GM18507 (cell line): ENCODE data around the gene CCDC74B.
A peak's percentile ranks its signal among the peaks of the same experiment; 100 is the strongest.
"Not testable (repeated sequence)": the region's sequence is repeated elsewhere in the genome, so short reads cannot be mapped to it uniquely, and the experiment has no call there.

Source experiments
- DNase-seq: peaks from one replicate; pipeline ENCODE4 v3.0.0; 2011; ENCODE audit warnings: low read depth; ENCODE audit not compliant: insufficient read length; ENCODE audit errors: extremely low spot score
- FAIRE-seq: peaks from 2 replicates; lab custom pipeline; 2011; peaks lifted over from hg19 to GRCh38; lab: Jason Lieb, UNC

Gene CCDC74B

GRCh38 chr2:130145006-130145414, at the start of gene CCDC74B:
TSS of gene CCDC74B (minus strand) at chr2:130145112. CDS start at chr2:130144996, 116 bp downstream.
- DNase-seq, result not testable (repeated sequence)
- FAIRE-seq, result peak; percentile 82

DNA sequence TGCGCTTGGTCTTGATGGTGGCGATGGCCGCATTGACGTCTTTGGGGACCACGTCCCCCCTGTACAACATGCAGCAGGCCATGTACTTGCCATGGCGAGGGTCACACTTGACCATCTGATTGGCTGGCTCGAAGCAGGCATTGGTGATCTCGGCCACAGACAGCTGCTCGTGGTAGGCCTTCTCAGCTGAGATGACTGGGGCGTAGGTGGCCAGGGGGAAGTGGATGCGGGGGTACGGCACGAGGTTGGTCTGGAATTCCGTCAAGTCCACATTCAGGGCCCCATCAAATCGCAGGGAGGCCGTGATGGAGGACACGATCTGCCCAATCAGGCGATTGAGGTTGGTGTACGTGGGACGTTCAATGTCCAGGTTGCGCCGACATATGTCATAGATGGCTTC, 48.9 kb upstream of the CCDC74B start:
- DNase-seq, FAIRE-seq: not testable (repeated sequence)

GRCh38 chr2:130192451-130192850, 47.5 kb upstream of the CCDC74B start:
- FAIRE-seq, DNase-seq: not testable (repeated sequence)

DNA sequence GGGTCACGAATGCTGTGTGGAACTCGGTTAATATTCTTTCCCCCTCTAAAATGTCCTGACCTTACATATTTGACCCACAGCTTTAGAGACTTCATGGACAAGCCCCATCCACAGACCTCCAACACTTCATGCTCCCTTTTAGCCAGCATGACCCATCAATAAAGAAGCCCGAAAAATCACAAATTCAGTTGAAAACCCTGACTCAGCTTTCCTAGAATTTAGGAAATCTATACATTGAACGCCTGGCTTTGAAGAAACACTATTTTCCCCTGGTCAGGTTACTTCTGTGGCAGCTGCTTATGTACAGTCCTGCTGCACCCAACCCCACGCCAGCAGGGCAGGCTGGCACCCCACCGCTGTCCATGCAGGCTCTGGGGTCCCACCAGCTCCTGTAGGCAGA, 46.4 kb upstream of the CCDC74B start:
- not testable (repeated sequence) for FAIRE-seq

GRCh38 chr2:130190237-130190636, 45.3 kb upstream of the CCDC74B start:
- DNase-seq (no peak), FAIRE-seq (no peak)

More for the DNA sequence above, 46.4 kb upstream of the CCDC74B start:
- not testable (repeated sequence) for DNase-seq

DNA sequence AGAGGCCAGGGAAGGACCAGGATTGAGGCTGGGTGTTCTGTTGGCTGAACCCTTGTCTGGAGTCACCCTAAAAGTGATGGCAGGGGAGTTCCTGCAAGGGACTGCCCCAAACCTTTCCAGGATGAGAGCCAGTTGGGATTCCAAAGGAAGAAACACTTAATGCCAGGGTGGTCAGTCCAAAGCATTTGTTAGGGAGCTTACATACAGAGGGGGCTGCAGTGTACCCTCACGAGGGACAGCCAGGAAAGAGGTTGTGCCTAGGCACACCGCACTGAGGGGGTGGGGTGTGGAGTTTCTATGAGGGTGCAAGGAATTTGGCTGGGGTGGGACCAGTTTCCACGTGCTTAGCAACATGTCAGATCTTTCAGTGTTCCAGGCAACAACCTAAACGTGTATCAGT, 44.0 kb upstream of the CCDC74B start:
- FAIRE-seq, DNase-seq: not testable (repeated sequence)

GRCh38 chr2:130187859-130188792, 43.2 kb upstream of the CCDC74B start:
- DNase-seq, result not testable (repeated sequence)
- FAIRE-seq, result peak; percentile 26

- DNase-seq (no peak), FAIRE-seq (no peak)
Measured at GRCh38 chr2:130187268-130187667, 42.4 kb upstream of the CCDC74B start.

- DNase-seq (no peak), FAIRE-seq (no peak)
Measured at GRCh38 chr2:130186391-130186790, 41.5 kb upstream of the CCDC74B start.

- DNase-seq, result no peak
- FAIRE-seq, result no peak
Measured at GRCh38 chr2:130185896-130186295, 41.0 kb upstream of the CCDC74B start.

GRCh38 chr2:130185436-130185835, 40.5 kb upstream of the CCDC74B start:
- FAIRE-seq, result no peak
- no peak for DNase-seq

DNA sequence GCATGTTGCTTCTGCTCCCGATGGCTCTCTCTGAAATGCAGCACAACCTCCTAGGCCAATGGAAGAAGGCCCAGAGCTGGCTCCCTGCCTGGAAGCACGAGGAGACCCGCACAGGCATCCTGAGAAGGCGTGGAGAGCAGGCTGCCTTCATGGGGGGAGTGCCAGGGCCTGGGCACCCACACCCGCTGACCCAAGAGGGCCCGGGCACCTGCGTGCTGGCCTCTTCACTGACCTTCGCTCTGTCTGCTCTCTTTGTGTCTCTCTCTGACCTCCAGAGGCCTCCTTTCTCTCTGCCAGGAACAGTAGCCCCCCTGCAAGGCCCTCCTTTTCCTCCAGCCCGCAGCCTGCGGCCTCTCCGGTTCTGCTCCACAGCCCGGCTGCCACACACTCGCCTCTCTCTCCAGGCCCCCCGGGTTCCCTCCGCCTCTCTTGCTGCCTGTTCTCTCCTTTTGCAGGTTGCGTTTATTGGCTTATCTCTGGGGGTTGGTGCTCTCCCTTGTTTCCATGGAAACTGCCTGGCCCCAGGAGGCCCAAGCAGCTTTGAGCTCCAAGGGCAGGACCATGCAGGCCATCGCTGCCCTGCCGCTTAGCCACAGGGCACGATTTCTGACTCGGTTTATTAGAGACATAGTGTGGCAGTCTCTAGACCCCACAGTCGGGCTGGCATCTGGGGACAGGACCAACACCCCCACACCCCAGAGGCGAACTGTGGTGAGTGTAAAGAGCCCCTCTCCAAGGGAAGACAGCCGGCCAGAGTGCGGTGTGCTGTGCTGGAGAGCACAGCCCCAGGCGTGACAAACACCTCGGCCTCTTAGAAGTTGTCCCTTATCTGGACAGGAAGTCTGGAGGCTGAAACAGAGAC, 38.8 kb upstream of the CCDC74B start:
- no peak for FAIRE-seq
- DNase-seq, result no peak

DNA sequence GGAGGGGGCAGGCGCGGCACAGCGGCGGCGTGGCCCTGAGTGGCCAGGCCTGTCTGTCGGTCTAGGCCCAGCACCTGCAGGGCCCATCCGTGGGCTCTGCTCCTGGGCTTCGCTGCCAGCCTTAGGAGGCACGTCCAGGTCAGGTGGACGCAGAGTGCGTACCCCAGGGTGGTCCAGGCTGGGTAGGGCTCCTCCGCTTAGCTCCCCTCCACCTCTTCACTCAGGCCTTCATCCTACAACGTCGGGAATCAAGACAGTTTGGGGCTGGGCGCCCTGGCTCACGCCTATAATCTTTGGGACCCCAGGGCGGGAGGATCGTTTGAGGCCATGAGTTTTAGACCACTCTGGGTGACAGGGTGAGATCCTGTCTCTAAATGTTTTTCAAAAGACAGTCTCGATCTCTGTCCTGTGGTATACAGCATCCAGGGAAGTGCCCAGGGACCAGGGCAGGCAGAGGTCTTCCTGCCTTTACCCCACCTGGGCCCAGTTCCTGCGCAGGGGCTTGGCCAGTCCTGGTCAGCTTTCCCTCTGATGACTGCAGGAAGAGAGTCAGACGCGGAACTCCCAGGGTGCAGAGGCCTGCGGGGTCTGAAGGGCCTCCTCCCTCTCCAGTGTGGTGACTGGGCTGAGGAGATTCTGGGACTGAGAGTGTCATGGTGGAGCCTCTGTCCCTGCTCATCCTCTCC, 38.1 kb upstream of the CCDC74B start:
- DNase-seq, result not testable (repeated sequence)
- FAIRE-seq, result peak; percentile 71

- FAIRE-seq (peak; percentile 64), DNase-seq (peak; percentile 76)
Measured at GRCh38 chr2:130181880-130182682, 37.2 kb upstream of the CCDC74B start, which contains the start of gene MZT2B. TSS of gene MZT2B (plus strand) at chr2:130182262. CDS start at chr2:130182283, 21 bp downstream.

DNA sequence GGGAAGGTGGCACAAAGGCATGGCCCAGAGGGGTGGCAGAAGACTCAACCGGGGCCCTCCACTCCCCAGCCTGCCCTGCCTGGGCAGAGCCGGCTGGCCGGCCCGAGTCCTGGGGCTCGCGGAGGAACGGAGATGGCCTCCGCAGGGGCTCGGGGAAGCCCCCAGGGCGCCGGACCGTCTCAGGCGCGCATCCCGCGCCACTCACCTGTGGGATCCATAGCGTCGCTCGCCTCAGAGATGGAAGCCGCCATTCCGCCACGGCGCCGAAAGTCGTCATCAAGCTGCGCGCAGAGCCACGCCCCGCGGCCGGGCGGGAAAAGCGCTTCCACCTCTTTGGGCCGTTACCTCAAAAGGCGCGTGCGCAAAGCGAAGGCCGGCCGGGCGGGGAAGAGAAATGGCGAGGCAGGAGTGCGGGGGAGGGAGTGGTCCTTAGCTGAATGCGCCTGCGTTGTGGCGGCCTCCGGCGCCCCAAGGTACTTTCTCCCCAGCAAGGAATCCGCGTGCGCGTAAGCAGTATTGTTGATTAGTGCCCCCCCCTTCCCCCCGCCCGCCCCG, 36.5 kb upstream of the CCDC74B start, which contains the start of gene SMPD4:
Gene SMPD4 (minus strand): TSS at position 278 of the 555 bp plus-strand sequence. CDS start 5,010 bp downstream, outside the sequence.
- peak; percentile 94 for FAIRE-seq
- DNase-seq, result peak; percentile 71

DNA sequence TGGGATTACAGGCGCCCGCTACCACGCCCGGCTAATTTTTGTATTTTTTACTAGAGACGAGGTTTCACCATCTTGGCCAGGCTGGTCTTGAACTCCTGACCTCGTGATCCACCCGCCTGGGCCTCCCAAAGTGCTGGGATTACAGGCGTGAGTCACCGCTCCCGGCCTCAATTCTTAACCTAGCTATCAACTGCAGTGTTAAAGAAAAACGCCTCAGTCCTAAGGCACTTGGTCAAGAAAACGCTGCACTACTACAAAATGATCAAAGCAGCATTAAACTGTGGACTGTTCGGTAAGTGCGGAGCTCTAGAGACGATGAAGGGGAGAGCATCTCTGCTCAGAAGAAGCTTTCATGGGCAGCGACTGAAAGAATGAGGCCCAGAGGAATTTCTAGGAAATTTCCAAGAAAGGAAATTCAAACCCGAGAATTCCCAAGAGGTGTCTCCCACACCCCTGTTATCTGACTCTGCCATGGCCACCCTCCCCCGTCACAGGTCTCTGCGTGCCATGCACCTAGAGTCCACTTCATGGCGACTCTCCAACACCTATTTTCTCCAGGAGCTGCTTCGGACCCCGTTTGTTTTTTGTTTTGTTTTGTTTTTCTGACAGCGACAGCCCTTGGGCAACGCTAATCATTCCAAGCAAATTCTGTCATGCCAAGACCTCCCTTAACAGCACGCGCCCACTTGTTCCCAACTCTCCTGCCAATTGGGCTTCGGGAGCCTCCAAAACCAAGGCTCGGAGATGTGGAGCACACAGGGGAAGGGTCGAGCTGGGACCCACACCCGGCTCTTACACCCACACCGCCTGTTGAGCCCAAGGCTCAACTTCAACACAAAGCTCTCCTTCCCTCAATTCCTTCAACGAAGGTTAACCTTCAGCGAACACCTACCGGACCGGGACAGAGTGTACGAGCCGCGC, 35.8 kb upstream of the CCDC74B start:
- not testable (repeated sequence) for DNase-seq, FAIRE-seq

- peak; percentile 26 for FAIRE-seq
Measured at GRCh38 chr2:130174866-130175265, 30.0 kb upstream of the CCDC74B start.

More at GRCh38 chr2:130174866-130175265, 30.0 kb upstream of the CCDC74B start:
- not testable (repeated sequence) for DNase-seq
